ENCODE results near the gene LHFPL4. TPM values are rescaled to one million over a fixed set of nuclear protein-coding genes. Genes with fewer than 3 reads are reported as not detected.

The LHFPL4 gene
- total and polyA plus RNA-seq, 2 of the 8 experiments (the other 6 are each of a cell fraction or from before 2014, with no cell fraction given) = 5.0 to 16.9 TPM

DNA sequence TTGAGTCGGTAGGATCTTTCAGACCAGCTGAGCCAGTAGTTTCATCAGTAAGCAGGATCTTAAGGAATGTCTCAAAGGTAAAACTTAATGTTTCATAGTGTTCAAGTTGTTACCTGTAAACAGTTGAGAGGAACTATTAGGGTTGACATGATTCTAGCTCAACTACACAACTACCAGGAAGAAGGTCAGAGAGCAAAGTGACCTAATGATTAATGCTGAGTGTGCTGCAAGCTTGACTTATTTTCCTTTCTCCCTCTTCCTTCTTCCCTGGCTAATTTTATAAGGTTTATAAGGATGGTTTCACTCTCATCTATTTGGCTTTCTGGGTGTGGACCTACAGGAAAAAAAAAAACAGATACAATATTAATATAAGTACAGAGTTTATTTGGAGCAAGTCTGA lies 30.2 kb upstream of the LHFPL4 start:
- Histone ChIP-seq H2BK120ac (replicated peaks; ENCODE audit: low read depth, low read length) (no peak overlapping the region), H3K23ac (ENCODE audit: insufficient read length) (no peak overlapping the region), H3K27me3 (replicated peaks in 1 of 4; ENCODE audit: control insufficient read depth in 3 of 4, extremely low read depth in 1 of 4, insufficient read depth in 3 of 4, low read length in 3 of 4) (no peaks in the 10 kb centered on the region), H3K4me2 (ENCODE audit: insufficient read depth in 1 of 2, low read depth in 2 of 2, low read length in 2 of 2) (no peak overlapping the region), H3K18ac (ENCODE audit: extremely low read depth, low read length) (no peak overlapping the region), H3K56ac (replicated peaks; ENCODE audit: insufficient read length, low read depth, low read length) (no peak overlapping the region), H2BK12ac (ENCODE audit: low read depth, low read length) (no peak overlapping the region), H4K91ac (replicated peaks; ENCODE audit: insufficient read length, low read length) (no peak overlapping the region), H3K27ac (ENCODE audit: low read depth, low read length) (no peak overlapping the region), H2AFZ (ENCODE audit: low read length) (no peak overlapping the region), H2BK15ac (ENCODE audit: low read length) (no peak overlapping the region), H3K4me1 (replicated peaks in 1 of 4; ENCODE audit: control insufficient read depth in 3 of 4, insufficient read depth in 4 of 4, low read length in 3 of 4) (peaks cover 2 to 14% (median 6%) of the 10 kb centered on the region in 4 experiments; a peak in 4 of 7 replicates), H3K14ac (ENCODE audit: insufficient read length) (no peak overlapping the region), H4K20me1 (replicated peaks in 1 of 2; ENCODE audit: control insufficient read depth in 1 of 2, insufficient read depth in 2 of 2, low read length in 2 of 2) (no peaks in the 10 kb centered on the region), H3K23me2 (ENCODE audit: low read depth, low read length) (no peaks in the 10 kb centered on the region), H3K9ac (replicated peaks in 1 of 4; ENCODE audit: extremely low read depth in 1 of 4, low read depth in 3 of 4, low read length in 3 of 4) (no peak overlapping the region), H2BK20ac (ENCODE audit: low read length) (no peak overlapping the region), H2BK5ac (ENCODE audit: low read depth, low read length) (no peak overlapping the region), H3K79me1 (ENCODE audit: low read depth, low read length) (no peaks in the 10 kb centered on the region), H3K79me2 (ENCODE audit: control insufficient read depth in 1 of 2, insufficient read depth in 2 of 2, low read length in 2 of 2) (no peaks in the 10 kb centered on the region), H3K4ac (replicated peaks; ENCODE audit: insufficient read length, low read depth, low read length) (no peak overlapping the region), H3K36me3 (ENCODE audit: control insufficient read depth in 2 of 4, insufficient read depth in 4 of 4, low read length in 3 of 4) (no peaks in the 10 kb centered on the region), H3K4me3 (ENCODE audit: extremely low read depth in 1 of 4, insufficient read depth in 2 of 4, low read depth in 3 of 4, low read length in 4 of 4) (no peak overlapping the region), H4K5ac (ENCODE audit: insufficient read length, low read depth, low read length) (no peak overlapping the region), H3K9me3 (ENCODE audit: insufficient read depth in 2 of 2, low read depth in 1 of 2, low read length in 1 of 2) (no peaks in the 10 kb centered on the region; a peak in 1 of 4 replicates), H2AK5ac (ENCODE audit: low read depth, low read length) (no peak overlapping the region), H4K8ac (ENCODE audit: extremely low read depth, insufficient read depth, low read length) (no peak overlapping the region)
- CTCF ChIA-PET (ENCODE audit: partially characterized antibody) = no interaction called here
- WGBS, 2 experiments (ENCODE audit: extremely low coverage in 1 of 2, insufficient coverage in 1 of 2, insufficient read length in 1 of 2, insufficient replicate concordance in 2 of 2, low coverage in 1 of 2, low lambda C conversion rate in 2 of 2, missing lambda C conversion rate in 1 of 2) = 95% methylated on average over 1 of the region's 1 CpG; no CpG with 5 or more reads in 1 of the 2 experiments
- no peak for TF ChIP-seq KDM5A (IDR thresholded peaks at IDR 0.05; ENCODE audit: low read length)
- TF ChIP-seq MAFK (IDR thresholded peaks at IDR 0.05; ENCODE audit: low read depth, low read length) = no peak
- no peak for TF ChIP-seq FOSL1 (IDR thresholded peaks at IDR 0.05; ENCODE audit: insufficient read depth, low read depth, low read length)
- TF ChIP-seq NRF1 (IDR thresholded peaks at IDR 0.05; ENCODE audit: low read depth, low read length) = no peak
- TF ChIP-seq YY1 (IDR thresholded peaks at IDR 0.05; ENCODE audit: low read depth, low read length) = no peak
- DNase-seq (ENCODE audit: low read depth in 1 of 2, low spot score in 2 of 2) = no peak
- FAIRE-seq = no peak
- POLR2A ChIA-PET (ENCODE audit: partially characterized antibody) = interaction anchor here (1.0 kb wide), 1 partner anchor 122 kb away, joined by 3 read pairs; no protein-coding TSS in a partner anchor

Measured in H1 (cell line).